GM23338 (cell line): ENCODE measurements around the gene RNF207. TPM values are rescaled to one million over a fixed set of nuclear protein-coding genes. Genes with fewer than 3 reads are reported as not detected.

ENCODE experiments used
- ATAC-seq: fragments of 200-7000 bp; cut with Tn5 transposase; 3 replicates; pipeline ENCODE4 v1.9.1; 2020
- DNase-seq: peaks from one replicate; pipeline ENCODE4 v3.0.0-alpha.2; 2015; ENCODE audit warnings: low spot score
- H2AFZ ChIP-seq: fragments of 200-600 bp; sonication (generic); 2 replicates; pipeline ENCODE4 v1.8.0; 2016; ENCODE audit warnings: antibody characterized with exemption, mild to moderate bottlenecking, moderate library complexity
- H3F3A ChIP-seq: fragments of 200-600 bp; sonication (generic); replicated peaks from 2 replicates; pipeline ENCODE4 v1.8.0; 2017; ENCODE audit warnings: antibody characterized with exemption, mixed run types, low read depth
- H3K27ac ChIP-seq: fragments of 200-600 bp; sonication (generic); 2 replicates; pipeline ENCODE4 v1.6.1; 2016; ENCODE audit warnings: low read depth
- H3K27me3 ChIP-seq: fragments of 200-600 bp; sonication (generic); 2 replicates; pipeline ENCODE4 v1.8.0; 2016; ENCODE audit warnings: mild to moderate bottlenecking, mixed run types, moderate library complexity; ENCODE audit not compliant: insufficient read depth
- H3K36me3 ChIP-seq: fragments of 200-600 bp; sonication (generic); 2 replicates; pipeline ENCODE4 v1.8.0; 2016; ENCODE audit warnings: mild to moderate bottlenecking; ENCODE audit not compliant: insufficient read depth
- H3K4me1 ChIP-seq: fragments of 200-600 bp; sonication (generic); 2 replicates; pipeline ENCODE4 v1.8.0; 2016; ENCODE audit warnings: mild to moderate bottlenecking, moderate library complexity; ENCODE audit not compliant: insufficient read depth
- H3K4me2 ChIP-seq: fragments of 200-600 bp; sonication (generic); 2 replicates; pipeline ENCODE4 v1.7.1; 2017; ENCODE audit warnings: mixed run types
- H3K4me3 ChIP-seq: fragments of 200-600 bp; sonication (generic); 2 replicates; pipeline ENCODE4 v1.6.1; 2016; ENCODE audit warnings: mixed run types
- H3K79me2 ChIP-seq: fragments of 200-600 bp; sonication (generic); replicated peaks from 2 replicates; pipeline ENCODE4 v1.8.0; 2017; ENCODE audit warnings: mild to moderate bottlenecking; ENCODE audit not compliant: insufficient read depth
- H3K9me2 ChIP-seq: fragments of 200-600 bp; sonication (generic); 2 replicates; pipeline ENCODE4 v1.8.0; 2017; ENCODE audit not compliant: insufficient read depth
- H4K20me1 ChIP-seq: fragments of 200-600 bp; sonication (generic); replicated peaks from 2 replicates; pipeline ENCODE4 v1.8.0; 2017; ENCODE audit warnings: mild to moderate bottlenecking; ENCODE audit not compliant: insufficient read depth
- H3K27ac Mint-ChIP-seq: 2 replicates; pipeline ENCODE4 v1.8.0; 2020; ENCODE audit warnings: inconsistent platforms, mild to moderate bottlenecking, moderate library complexity, mixed read lengths
- H3K27me3 Mint-ChIP-seq: 3 replicates; pipeline ENCODE4 v1.8.0; 2022; ENCODE audit warnings: low read depth, mild to moderate bottlenecking, moderate library complexity, mixed read lengths, inconsistent platforms; ENCODE audit not compliant: insufficient read depth, poor library complexity
- H3K36me3 Mint-ChIP-seq: 3 replicates; pipeline ENCODE4 v1.8.0; 2021; ENCODE audit warnings: low read depth, mild to moderate bottlenecking, inconsistent platforms, moderate library complexity, mixed read lengths
- H3K4me1 Mint-ChIP-seq: 3 replicates; pipeline ENCODE4 v1.8.0; 2020; ENCODE audit warnings: mild to moderate bottlenecking, inconsistent platforms, mixed read lengths
- H3K4me3 Mint-ChIP-seq: 3 replicates; pipeline ENCODE4 v1.8.0; 2021; ENCODE audit warnings: moderate library complexity, mild to moderate bottlenecking, inconsistent platforms, mixed read lengths
- H3K9me3 Mint-ChIP-seq: 3 replicates; pipeline ENCODE4 v1.8.0; 2020; ENCODE audit warnings: moderate library complexity, mild to moderate bottlenecking, inconsistent platforms, mixed read lengths
- CREB1 ChIP-seq: fragments of 250-450 bp; sonication (Bioruptor Pico); IDR thresholded peaks from 2 replicates; pipeline ENCODE4 v1.5.0; 2020; ENCODE audit warnings: low read depth, mild to moderate bottlenecking, moderate library complexity
- ETS1 ChIP-seq: IDR thresholded peaks from 2 replicates; pipeline ENCODE4 v1.6.1; 2016; ENCODE audit warnings: antibody characterized with exemption
- POLR2AphosphoS5 ChIP-seq: IDR thresholded peaks from 2 replicates; pipeline ENCODE4 v1.6.1; 2016; ENCODE audit warnings: antibody characterized with exemption, low read depth
- REST ChIP-seq: IDR thresholded peaks from one replicate; pipeline ENCODE4 v1.6.1; 2018; ENCODE audit warnings: antibody characterized with exemption; ENCODE audit not compliant: unreplicated experiment
- ZNF114 ChIP-seq: fragments of 250-450 bp; sonication (Bioruptor Pico); IDR thresholded peaks from 2 replicates; pipeline ENCODE4 v1.5.0; 2020; ENCODE audit warnings: mild to moderate bottlenecking, moderate library complexity
- ZNF331 ChIP-seq: fragments of 250-450 bp; sonication (Bioruptor Pico); IDR thresholded peaks from 2 replicates; pipeline ENCODE4 v1.5.0; 2020; ENCODE audit warnings: low read depth, mild to moderate bottlenecking, moderate library complexity
- polyA plus RNA-seq: library from polyadenylated mRNA; unstranded; fragments of >200 nt; fragmentation: Nextera tagmentation; extraction: Ambion mirVana; gene quantifications from 2 replicates; pipeline ENCODE4 v1.2.1, GENCODE V29; 2016
- total RNA-seq: library from RNA; depleted of rRNA; stranded (reverse); fragments of >200 nt; shearing (Covaris generic); gene quantifications from 2 replicates; pipeline ENCODE4 v1.2.3, GENCODE V29; 2014
- TF ChIP-seq, protein P1 (sequence below), 2 experiments: fragments of 200-600 bp in 1 of 2; sonication (generic) in 1 of 2; conservative IDR thresholded peaks; 2 replicates each; pipeline versions ENCODE4 v1.5.1 to v1.6.1; 2016 to 2017; ENCODE audit warnings: antibody characterized with exemption in 2 of 2, low read depth in 2 of 2, mild to moderate bottlenecking in 2 of 2, moderate library complexity in 1 of 2

Gene RNF207
- total and polyA plus RNA-seq, 2 experiments from 2014 or later, result 1.7 to 2.9 TPM

DNA sequence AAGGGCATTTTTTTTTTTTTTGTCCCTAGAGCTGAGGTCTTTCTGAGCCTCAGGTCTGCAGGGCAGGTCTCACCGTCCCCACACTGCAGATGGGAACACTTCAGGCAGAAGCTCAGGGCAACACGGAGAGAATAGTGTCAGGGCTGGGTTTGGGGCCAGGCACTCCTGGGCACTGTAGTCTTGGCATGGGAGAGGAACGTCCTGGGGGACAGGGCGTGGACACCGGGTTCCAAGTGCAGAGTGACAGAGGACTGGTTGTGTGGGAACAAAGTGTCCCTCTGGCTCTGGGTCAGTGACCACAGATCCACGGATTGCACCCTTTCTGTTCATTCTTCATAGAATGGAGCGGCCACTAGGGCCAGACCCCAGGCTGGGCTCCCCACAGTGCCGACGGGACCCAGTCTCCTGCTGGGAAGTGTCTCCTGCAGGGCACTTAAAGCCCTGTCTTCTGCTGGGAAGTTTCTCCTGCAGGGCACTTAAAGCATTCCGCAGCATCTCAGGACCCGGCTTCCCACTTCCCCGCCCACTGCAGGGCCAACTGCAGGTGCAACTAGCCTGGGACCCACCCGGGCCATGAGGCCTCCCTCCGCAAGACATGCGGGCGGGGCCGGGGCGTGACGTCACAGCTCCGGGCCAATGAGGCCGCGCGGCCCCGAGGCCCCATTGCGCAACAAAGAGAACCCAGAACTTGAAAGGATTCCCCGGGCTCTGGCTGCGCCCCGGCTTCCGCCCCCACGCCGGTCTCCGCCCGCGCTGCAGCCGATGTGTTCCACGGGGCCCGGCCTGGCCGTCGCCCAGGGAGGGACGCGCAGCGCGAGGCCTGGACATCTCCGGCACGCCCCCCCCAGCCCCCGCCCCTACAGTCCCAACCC lies 53.8 kb downstream of the RNF207 start:
- Histone ChIP-seq H2AFZ (no peak overlapping the region), H3K4me2 (peak overlapping the region; percentile 60; the same call in 1 of the 2 replicates), H3K27ac (no peak overlapping the region), H3K4me1 (no peaks in the 10 kb centered on the region; the same call in 1 of the 2 replicates), H3K4me3 (peak overlapping the region; percentile 63), H3K9me2 (no peaks in the 10 kb centered on the region), H3K27me3 (peaks cover 21% of the 10 kb centered on the region), H3K36me3 (no peaks in the 10 kb centered on the region), H4K20me1 (no peaks in the 10 kb centered on the region; the same call in 1 of the 2 replicates), H3F3A (peaks cover 17% of the 10 kb centered on the region), H3K79me2 (no peaks in the 10 kb centered on the region)
- peak; percentile 99 for TF ChIP-seq CREB1 (CRISPR knock-in tag)
- no peak for TF ChIP-seq REST
- TF ChIP-seq ZNF114, result no peak
- TF ChIP-seq POLR2AphosphoS5, result peak; percentile 26; the same call in 1 of the 2 replicates
- TF ChIP-seq, protein P1, sequence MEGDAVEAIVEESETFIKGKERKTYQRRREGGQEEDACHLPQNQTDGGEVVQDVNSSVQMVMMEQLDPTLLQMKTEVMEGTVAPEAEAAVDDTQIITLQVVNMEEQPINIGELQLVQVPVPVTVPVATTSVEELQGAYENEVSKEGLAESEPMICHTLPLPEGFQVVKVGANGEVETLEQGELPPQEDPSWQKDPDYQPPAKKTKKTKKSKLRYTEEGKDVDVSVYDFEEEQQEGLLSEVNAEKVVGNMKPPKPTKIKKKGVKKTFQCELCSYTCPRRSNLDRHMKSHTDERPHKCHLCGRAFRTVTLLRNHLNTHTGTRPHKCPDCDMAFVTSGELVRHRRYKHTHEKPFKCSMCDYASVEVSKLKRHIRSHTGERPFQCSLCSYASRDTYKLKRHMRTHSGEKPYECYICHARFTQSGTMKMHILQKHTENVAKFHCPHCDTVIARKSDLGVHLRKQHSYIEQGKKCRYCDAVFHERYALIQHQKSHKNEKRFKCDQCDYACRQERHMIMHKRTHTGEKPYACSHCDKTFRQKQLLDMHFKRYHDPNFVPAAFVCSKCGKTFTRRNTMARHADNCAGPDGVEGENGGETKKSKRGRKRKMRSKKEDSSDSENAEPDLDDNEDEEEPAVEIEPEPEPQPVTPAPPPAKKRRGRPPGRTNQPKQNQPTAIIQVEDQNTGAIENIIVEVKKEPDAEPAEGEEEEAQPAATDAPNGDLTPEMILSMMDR (conservative IDR thresholded peaks at IDR 0.05; ENCODE audit: low read depth in 2 of 2), result 0 out of 4 replicates have a peak, but pooled peaks of 1 of the 2 experiments have one; percentile 8
- no peak overlapping the region for H3K27ac Mint-ChIP-seq
- peaks cover 8% of the 10 kb centered on the region; the same call in 2 of the 3 replicates for H3K4me1 Mint-ChIP-seq
- H3K4me3 Mint-ChIP-seq, result peak overlapping the region; percentile 59
- H3K36me3 Mint-ChIP-seq, result no peaks in the 10 kb centered on the region; the same call in 2 of the 3 replicates
- DNase-seq (peak; percentile 93), ATAC-seq (peak; percentile 64)
- H3K27me3 Mint-ChIP-seq, result peaks cover 33% of the 10 kb centered on the region
- no peaks in the 10 kb centered on the region for H3K9me3 Mint-ChIP-seq

DNA sequence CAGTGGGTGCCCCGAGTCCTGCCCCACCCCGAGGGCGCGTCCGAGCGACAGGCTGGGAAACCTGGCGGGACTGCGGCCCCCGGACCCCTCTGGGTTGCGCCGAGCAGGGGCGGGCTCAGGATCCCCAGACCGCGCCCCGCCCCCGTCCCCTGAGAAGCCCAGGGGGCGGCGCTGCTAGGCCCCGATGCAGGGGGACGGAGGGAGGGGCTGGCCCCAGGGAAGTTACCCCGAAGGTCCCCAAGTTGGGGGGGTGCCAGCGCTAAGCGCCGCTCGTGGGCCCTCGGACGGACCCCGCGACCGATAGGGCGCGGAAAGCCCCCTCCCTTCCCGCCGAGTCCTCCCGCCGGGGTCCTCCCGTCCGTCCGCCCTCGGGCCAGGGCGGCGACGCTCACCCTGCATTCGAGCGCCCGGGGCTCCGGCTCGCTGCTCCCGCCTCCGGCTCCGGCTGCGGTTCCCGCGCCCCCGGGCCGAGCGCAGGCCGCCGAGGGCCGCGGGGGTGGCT lies 54.6 kb downstream of the RNF207 start:
- H3K27ac ChIP-seq, result no peak overlapping the region
- H3K36me3 ChIP-seq, result no peaks in the 10 kb centered on the region
- H3K9me2 ChIP-seq, result no peaks in the 10 kb centered on the region
- Mint-ChIP-seq H3K9me3 (no peaks in the 10 kb centered on the region), H3K27ac (no peak overlapping the region), H3K4me3 (no peak overlapping the region), H3K36me3 (no peaks in the 10 kb centered on the region; the same call in 2 of the 3 replicates), H3K27me3 (peaks cover 32% of the 10 kb centered on the region), H3K4me1 (peaks cover 8% of the 10 kb centered on the region; the same call in 2 of the 3 replicates)
- no peaks in the 10 kb centered on the region for H3K79me2 ChIP-seq
- no peaks in the 10 kb centered on the region; the same call in 1 of the 2 replicates for H3K4me1 ChIP-seq
- H3K27me3 ChIP-seq, result peaks cover 21% of the 10 kb centered on the region
- no peaks in the 10 kb centered on the region; the same call in 1 of the 2 replicates for H4K20me1 ChIP-seq
- peaks cover 17% of the 10 kb centered on the region for H3F3A ChIP-seq
- peak overlapping the region; percentile 63 for H3K4me3 ChIP-seq
- ATAC-seq (peak; percentile 37), DNase-seq (peak; percentile 66)
- peak overlapping the region; percentile 78 for H3K4me2 ChIP-seq
- peak overlapping the region; percentile 63; the same call in 1 of the 2 replicates for H2AFZ ChIP-seq
- 0 out of 2 replicates have a peak, but pooled peaks have one; percentile 12 for TF ChIP-seq ETS1
- TF ChIP-seq ZNF331 (CRISPR knock-in tag), result no peak
